GM18511 (cell line): ENCODE data around the gene DBN1.
A peak's percentile ranks its signal among the peaks of the same experiment; 100 is the strongest.

Experiments
- ATAC-seq: cut with Tn5 transposase; IDR thresholded peaks from one replicate; pipeline ENCODE4 v1.9.1; 2021; ENCODE audit warnings: mild to moderate bottlenecking, moderate library complexity; ENCODE audit not compliant: unreplicated experiment

DBN1 gene

DNA sequence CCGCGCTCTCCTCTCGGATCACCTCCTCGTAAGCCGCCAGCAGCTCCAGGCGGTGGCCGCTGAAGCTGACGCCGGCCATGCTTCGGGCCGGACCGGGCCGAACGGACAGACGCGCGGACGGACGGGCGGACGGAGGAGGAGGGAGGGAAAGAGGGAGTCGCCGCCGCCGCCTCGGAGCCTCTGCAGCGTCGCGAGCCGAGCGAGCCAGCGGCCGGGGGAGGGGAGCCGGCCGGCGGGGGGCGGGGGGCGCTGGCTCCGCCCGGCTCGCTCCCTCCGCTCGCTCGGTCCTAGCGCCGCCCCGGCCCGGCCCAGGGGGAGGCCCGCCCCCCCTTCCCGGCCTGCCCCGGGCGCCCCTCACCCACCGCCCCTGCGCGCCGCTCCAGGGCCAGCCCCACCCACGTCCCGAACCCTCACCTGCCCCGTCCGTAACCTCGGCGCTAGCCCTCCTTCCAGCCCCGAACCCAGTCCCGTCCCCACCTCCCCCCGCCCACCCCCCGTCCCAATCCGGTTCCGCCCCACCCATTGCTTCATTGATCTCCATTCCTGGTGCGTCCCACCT lies at the start of gene DBN1:
Gene DBN1 (minus strand): TSS at position 192 of the 559 bp plus-strand sequence. CDS start 113 bp downstream, at position 79.
- ATAC-seq, result peak; percentile 42

DNA sequence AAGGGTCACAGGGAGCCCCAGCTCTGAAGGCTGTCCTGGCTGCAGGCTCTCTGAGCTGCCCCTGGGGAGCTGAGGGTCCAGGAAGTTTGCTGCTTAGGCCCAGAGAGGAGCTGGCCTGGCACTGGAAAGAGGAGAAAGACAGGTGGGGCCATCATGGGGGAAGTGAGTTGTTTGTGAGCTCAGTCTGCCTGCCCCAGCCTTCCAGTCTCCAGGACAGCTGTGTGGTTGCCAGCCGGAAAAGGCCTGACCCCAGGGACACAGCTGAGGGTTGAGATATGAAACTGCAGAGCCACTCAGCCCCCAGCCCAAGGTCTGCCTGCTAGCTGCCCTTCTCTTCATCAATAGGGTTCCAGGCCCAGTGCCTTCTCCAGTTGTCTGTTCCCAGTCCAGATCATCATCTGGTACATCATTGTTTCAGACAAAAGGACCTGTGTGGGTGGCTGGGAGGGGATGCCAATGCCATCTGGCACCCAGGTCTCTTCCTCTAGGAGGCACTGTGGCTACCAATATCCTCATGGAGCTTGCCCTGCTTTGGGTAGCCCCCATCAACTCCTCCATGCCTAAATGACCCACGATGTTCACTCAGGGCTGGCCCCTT lies 47.6 kb upstream of the DBN1 start:
- ATAC-seq, result no peak

DNA sequence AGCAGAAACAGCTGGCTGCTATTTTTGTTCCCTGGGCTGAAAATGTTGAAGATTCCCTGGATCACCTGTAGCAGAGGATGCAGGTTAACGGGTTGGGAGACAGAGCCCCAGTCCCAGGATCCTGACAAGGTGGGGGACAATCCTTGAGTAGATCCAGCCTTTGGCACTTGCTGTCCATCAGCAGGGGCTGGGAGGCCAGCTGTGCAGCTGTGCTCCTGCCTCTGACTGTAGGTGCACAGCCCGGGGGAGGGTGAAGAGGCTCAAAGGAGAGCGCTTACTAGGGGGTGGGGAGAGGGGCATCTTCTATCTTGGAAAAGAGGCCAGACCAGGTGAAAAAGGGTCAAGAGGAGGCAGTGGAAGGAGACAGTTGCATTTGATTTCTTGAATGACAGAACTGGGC lies 46.8 kb upstream of the DBN1 start:
- no peak for ATAC-seq

DNA sequence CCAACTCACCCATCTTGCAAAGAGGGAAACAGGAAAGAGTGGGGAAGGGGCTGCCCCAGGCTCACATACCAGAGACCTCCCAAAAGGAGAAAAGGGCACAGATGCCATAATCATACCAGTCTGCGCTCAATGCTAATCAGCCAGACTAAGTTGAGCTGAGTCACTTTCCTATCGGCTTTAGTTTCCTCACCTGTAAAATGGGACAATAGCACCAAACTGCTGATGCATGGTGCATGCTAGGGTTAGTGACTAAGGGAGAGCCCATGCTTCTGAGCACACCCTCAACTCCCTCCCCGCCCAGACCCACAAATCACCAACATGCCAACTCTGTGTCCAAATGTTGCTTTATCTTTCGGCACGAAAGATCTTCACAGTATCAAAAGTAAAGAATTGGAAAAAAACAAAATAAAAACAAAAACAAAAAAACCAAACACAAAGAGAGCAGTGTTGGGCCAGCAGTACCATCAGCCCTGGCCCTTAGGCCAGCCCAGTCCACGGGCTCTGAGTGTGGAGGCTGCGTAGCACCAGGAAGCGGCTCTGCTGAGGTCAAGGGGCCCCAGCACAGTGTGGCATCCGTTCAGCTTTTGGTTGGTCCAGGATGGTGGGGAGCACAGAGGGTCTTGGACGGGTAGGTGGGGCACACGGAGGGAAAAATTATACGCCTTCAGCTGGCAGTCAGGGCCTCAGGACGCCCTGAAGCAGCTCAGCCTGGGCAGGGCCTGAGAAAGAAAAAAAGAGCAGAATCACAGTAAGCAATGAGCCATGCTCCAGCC lies 46.2 kb upstream of the DBN1 start:
- ATAC-seq, result no peak

DNA sequence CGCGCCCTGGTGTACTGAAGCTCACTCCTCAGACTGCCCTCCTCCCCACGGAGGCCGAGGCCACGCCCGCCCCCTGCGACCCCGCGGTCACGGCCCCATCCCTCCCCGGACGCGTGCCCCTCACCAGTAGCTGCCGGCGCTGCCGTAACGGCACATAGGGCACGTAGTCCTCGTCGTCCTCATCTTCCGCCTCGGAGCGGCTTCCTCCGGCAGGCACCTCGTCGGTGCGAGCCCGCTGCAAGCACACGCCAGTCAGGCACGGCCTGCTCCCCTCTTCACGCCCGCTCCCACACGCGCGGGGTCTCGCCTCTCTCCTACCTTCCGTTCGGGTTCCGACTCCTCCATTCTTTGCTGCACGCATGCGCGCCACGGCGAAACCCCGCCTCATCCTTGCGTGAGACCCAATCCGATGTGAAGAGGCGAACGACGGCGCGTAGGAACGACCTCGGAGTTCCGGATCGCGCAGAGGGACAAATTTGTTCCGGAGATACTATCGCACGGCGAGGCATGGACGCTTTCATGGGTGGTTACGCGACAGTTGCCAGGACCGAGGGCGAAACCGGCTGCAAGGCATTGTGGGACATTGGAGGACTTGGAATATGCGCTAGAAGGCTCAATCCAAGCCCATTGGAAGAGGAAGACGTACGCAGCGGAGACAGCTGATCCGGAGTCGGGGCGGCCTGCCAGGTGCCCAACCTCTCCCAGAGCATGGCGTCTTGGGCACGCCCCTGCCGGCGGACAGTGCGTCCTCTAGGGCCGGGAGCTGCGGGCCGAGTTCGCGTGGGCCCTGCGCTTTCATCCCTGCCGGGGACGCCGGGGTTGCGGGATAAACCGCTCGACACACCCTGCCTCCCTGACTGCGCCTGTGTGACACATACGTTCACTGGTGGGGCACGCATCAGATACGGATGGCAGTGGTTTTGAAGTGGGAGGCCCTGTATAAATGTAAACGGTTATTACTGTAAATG lies 43.5 kb upstream of the DBN1 start, which contains the start of gene DDX41:
Gene DDX41 (minus strand): TSS at position 361 of the 968 bp plus-strand sequence. CDS start 16 bp downstream, at position 345.
- peak; percentile 89 for ATAC-seq

DNA sequence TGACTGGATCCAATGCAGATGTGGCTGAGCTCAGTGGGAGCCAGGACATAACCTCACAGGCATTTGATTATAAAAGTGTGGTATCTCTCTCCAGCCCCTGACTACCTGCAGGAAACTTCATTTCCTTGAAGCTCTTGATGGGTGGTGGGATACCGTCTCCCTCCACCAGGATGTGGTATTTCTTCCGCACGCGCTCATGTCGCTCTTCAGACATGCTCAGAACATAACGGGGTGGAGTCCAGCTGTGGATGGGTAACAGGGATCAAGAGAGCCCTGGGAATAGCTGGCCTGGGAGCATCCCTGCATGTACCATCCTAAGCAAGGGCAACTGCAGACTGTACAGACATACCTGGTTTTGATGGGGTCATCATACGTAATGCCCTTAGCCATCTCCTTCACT lies 42.1 kb upstream of the DBN1 start:
- no peak for ATAC-seq

DNA sequence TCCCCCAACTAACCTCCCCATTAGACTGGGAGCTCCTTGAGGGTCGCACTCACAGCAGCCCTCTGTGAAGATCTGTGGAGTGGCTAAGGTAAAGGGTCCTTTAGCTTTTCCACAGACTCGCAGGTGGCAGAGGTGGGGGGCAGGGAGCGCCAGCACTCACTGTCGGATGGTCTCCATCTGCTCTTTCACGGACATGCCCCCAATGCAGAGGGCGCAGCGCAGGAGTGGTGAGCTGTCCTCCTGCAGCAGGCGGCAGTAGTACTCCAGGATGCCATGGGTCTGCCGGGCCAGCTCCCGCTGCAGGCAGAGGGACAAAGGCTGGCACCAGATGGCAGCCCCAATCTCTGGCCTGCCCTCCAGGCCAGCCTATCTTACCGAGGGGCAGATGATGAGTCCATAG lies 41.1 kb upstream of the DBN1 start:
- ATAC-seq, result no peak

DNA sequence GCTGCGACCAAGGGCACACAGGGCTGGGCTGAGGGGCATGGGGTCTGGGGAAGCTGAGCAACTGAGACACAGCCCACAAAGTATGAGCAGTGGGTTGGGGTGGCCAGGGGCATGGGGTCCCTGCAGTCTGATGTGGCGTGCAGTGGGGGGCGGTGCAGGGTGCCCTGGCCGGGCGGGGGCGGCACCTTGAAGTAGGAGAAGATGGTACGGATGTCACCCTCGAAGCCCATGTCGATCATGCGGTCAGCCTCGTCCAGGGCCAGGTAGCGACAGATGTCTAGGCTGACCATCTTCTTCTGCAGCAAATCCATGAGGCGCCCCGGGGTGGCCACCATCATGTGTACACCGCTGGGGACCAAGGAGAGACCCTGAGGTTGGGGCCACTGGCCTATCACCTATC lies 40.1 kb upstream of the DBN1 start:
- no peak for ATAC-seq

DNA sequence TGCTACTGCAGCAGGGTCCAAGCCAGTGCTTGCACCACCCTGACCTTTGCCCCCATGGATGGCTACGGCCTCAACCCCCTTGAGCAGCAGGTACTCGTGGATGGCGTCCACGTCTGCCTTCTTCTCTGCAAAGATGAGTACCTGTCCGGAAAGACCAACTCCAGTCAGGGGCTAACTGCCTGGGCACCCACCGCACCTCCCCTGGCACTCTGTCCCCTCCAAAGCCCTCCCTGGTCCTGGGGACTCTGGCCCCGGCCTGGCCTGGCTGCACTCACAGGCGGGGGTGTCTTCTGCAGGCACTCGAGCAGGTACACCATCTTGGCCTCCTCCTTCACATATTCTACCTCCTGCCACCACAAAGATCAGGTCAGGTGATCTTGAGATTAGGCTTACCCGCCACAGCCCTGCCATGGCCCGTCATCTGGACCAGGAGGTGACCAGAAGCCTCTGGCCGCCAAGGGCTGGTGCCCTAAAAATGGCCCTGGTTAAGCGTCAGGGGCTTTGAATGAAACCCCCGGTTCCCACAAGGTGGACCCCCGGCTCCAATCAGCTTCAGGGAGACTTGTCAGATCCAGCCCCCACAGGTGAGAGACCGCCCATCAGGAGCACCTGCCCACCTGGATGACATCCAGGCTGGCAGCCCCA lies 39.4 kb upstream of the DBN1 start:
- no peak for ATAC-seq

DNA sequence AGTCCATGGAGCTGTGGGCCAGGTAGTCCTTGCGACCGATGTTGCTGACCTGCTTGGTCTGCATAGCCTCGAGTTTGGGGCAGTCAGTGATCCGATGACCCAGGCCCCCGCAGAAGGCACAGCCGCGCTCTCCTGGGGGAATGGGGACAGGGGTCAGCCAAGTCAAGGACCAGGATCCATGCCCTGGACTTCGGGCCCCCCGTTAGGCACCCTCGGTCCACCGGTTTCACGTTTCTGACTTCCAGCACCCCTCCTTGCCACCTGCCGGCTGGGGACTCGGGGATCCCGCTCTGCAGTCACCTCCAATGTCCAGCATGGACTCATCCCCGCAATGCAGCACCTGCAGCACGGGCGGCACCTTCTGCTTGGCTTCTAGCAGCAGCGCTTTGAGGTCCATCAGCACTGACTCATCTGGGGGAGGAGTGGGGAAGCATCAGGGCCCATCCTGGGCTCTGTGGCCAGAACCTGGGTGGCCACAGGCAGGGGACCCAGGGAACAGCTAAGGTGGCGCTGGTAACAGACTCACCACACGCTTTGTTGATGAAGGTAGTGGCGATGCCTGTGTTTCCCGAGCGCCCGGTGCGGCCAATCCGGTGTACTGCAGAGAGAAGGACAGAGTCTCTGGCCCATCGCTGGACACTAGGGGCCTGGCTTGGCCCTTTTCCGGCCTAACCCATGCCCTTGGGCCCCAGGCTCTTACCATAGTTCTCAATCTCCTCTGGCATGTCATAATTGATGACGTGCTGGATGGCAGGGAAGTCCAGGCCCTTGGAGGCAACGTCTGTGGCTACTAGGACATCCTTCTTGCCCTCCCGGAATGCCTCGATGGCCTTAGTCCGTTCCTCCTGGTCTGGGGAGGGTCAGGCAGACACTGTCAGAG lies 38.6 kb upstream of the DBN1 start:
- no peak for ATAC-seq

DNA sequence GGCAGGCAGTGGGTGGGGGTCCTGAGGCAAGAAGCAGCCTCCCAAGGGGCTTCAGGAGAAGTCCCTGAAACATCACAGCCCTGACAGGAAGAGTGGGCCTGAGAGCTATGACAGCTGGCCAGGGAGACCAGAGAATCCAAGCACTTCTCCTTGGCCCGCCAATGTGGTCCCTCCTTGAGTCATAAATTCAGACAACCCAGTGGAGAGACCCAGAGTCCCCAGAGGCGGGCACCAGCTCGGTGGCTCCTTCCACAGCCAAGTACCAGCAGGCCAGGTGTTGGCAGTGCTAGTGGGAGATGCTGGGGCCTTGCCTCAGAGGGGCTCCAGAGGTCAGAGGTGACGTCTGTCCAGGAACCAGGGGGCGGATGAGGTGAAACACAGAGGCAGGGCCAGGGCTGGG lies 37.7 kb upstream of the DBN1 start:
- ATAC-seq, result no peak

DNA sequence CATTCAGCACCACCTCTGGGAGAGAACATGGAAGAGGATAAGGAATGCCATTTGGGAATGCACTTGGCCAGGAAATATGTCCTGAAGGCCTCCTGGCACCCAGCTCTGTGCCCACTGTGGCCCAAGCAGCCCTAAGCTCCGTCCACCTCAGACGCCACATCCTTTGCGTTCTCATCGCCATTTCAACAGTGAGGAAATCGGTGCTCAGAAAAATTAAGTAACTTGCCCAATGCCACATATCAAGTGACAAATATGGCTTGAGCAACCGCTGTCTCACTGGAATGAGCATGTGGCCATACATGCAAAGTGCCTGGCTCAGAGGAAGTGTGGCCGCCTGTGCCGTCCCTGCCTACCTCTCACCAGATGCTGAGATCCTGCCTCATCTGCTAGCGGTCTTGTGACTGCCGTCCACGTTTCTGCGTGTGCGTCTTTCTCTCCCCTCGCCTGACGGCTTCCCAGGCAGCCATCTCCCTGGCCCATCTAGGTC lies 37.2 kb upstream of the DBN1 start:
- ATAC-seq, result peak; percentile 45

DNA sequence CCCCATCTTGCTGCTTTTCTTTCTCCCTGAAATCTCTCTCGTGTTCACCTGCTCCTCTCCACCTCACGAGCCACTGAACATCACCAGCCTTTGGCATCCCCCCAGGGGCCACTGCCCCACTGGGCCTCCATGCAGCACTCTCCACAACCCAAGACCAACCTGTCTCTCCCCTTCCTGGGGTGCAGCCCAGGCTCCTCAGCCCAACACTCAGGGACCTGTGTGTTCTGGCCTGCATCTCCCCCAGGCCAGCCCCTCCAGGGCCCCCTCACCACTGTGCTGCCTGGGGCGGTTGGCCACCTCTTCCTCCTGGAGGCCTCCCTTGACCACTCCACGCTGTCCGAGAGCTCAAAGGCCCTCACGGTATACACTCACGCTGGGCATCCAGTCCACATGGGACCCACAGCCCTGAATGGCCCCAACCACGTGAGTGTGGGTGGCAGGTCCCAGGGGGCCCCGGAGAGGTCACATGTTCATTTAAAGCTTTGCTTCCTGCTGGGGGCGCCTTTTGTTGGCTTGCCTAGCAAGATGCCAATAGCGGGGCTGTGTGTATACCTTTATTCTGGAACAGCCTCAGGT lies 36.6 kb upstream of the DBN1 start:
- peak; percentile 56 for ATAC-seq

DNA sequence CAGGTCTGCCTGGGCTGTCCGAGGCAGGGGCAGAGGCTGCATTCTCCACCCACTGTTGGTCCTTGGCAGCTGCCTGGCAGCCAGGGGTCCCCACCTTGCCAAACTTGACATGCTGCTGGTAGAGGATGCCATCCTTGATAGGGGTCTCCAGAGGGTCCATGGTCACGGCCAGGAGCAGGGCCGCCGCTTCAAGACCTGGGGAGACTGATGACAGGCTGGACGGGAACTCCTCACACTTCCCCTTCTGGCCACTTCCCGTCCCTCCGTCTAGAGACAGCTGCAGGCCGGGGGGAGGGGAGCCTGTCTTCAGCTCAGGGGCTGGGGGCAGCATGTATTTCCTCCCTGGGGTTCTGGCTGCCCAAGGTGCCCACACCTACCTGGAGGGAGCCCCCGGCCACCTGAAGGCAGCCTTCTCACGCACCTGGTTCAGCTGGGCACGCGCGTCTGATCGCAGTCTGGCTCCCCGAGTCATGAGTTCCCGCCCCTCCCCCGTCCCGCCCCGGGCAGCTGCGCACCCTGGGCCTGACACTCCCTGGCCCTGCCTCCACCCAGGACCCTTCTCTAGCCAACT lies 36.0 kb upstream of the DBN1 start, which contains the start of gene DOK3:
Gene DOK3 (minus strand): TSS at position 446 of the 571 bp plus-strand sequence. CDS start 286 bp downstream, at position 160.
- peak; percentile 44 for ATAC-seq

DNA sequence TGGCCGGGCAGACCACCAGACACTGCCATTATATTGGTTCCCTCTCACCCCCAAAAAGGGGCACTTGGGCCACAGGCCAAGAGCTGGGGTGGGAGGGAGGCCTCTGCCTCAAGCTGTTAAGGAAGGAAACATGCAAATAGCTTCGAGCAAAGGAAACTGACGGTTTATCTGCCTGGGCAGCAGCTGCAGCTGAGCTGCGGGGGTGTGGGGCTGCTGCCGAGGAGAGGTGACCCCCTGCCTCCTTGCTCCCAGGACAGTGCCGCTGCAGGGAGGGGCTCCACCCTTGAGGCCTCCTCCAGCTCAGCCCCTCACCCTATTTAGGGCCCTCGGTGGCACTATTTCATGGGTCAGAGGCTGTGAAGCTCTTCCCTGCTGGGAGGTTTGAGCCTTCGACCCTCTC lies 35.4 kb upstream of the DBN1 start:
- peak; percentile 36 for ATAC-seq

DNA sequence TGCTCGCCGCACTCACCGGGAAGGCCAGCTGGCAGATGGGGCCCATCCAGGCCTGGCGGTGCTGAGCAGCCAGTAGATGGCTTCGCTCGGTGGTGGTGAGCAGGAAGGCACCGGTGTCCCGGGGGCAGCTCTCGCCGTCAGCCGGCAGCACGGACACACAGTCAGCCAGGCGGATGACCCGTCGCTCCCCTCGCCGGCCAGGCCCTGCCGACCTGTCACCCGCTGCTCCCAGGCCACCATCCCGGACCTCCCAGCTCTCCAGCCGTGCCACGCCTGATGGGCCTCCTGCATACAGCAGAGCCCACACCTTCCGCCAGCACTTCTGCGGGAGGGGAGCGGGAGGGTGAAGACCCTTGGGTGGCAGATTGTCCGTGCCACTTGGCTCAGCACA lies 34.8 kb upstream of the DBN1 start:
- ATAC-seq, result no peak

DNA sequence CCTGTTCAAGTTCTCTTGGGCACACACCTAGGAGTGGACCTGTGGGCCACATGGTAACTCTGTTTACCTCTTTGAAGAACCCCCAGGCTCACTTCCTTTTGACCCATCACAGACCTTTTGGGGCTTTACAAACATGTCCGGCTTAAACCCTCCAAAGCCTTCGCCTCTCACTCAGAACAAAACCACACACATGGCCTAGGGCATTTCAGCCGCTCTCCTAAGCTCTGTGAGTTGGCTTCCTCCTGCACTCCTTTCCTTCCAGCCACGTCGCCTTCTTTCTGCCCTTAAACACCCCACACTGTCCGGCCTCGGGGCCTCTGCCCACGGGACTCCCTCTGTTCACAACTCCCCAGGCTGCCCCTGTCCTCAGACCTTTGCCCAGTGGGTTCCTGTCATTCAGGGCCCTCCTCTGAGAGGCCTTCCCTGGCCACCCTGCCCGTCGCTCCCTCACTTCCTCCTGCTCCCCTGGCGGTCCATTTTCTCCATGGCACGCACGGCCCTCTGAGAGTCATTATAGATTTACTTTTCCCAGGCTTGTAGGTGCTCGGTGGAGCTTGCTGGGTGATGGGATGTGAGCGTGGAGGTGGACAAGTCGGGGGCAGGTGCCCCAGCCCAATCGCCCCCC lies 34.3 kb upstream of the DBN1 start:
- no peak for ATAC-seq

DNA sequence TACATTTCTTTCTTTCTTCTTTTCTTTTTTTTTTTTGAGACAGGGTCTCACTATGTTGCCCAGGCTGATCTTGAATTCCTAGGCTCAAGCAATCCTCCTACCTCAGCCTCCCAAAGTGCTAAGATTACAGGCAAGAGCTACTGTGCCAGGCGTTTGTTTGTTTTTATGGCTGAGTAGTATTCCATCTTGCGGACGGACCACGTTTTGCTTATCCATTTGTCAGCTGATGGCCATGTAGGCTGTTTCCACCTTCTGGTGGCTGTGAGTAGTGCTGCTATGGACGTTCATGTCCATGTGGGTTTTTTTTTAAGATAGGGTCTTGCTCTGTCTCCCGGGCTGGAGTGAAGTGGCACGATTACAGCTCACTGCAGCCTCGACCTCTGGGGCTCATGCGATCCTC lies 33.7 kb upstream of the DBN1 start:
- ATAC-seq, result no peak
